Caco-2 (cell line): ENCODE measurements around the gene PAK4. TPM values are rescaled to one million over a fixed set of nuclear protein-coding genes. Genes with fewer than 3 reads are reported as not detected.
A peak's percentile ranks its signal among the peaks of the same experiment; 100 is the strongest.

Experiments used
- BruUV-seq: library from RNA; stranded (reverse); fragments of 400-500 nt; replicated peaks from 2 replicates; lab custom pipeline; 2021; lab: Mats Ljungman, UMichigan
- CTCF ChIA-PET: fragments of 300-600 bp; sonication (Branson Sonifier 250); formaldehyde crosslinking; loops from one replicate; lab custom pipeline; 2022; ENCODE audit warnings: antibody characterized with exemption; lab: Charles Lee
- POLR2A ChIA-PET: fragments of 300-600 bp; sonication (Branson Sonifier 250); formaldehyde crosslinking; loops from one replicate; lab custom pipeline; 2022; ENCODE audit warnings: antibody characterized with exemption; lab: Charles Lee
- DNase-seq, 2 experiments: peaks; one replicate each; pipeline versions ENCODE4 v3.0.0 to v3.0.0-alpha.2; 2020 to 2022
- H3K27me3 ChIP-seq: replicated peaks from 2 replicates; pipeline ENCODE4 v1.6.0; 2011; ENCODE audit warnings: low read length; ENCODE audit not compliant: control insufficient read depth, insufficient read depth
- H3K36me3 ChIP-seq: 2 replicates; pipeline ENCODE4 v1.5.1; 2011; ENCODE audit warnings: low read length; ENCODE audit not compliant: control insufficient read depth, insufficient read depth
- H3K4me1 ChIP-seq: fragments of 250-450 bp; sonication (Bioruptor Pico); 2 replicates; pipeline ENCODE4 v1.5.1; 2020; ENCODE audit warnings: mild to moderate bottlenecking
- H3K4me3 ChIP-seq: 2 replicates; pipeline ENCODE4 v1.5.1; 2011; ENCODE audit warnings: low read depth, mild to moderate bottlenecking, control low read depth, low read length
- H3K9me3 ChIP-seq: fragments of 250-450 bp; sonication (Bioruptor Pico); 2 replicates; pipeline ENCODE4 v1.5.1; 2020; ENCODE audit warnings: mild to moderate bottlenecking, moderate library complexity
- H3K27ac Mint-ChIP-seq: one replicate; pipeline ENCODE4 v1.8.0; 2022; ENCODE audit warnings: mixed read lengths; ENCODE audit not compliant: unreplicated experiment
- H3K27me3 Mint-ChIP-seq: one replicate; pipeline ENCODE4 v1.8.0; 2022; ENCODE audit warnings: mixed read lengths; ENCODE audit not compliant: insufficient read depth, unreplicated experiment
- H3K36me3 Mint-ChIP-seq: one replicate; pipeline ENCODE4 v1.8.0; 2022; ENCODE audit warnings: mild to moderate bottlenecking, mixed read lengths; ENCODE audit not compliant: insufficient read depth, unreplicated experiment
- H3K4me1 Mint-ChIP-seq: one replicate; pipeline ENCODE4 v1.8.0; 2022; ENCODE audit warnings: low read depth, mixed read lengths; ENCODE audit not compliant: unreplicated experiment
- H3K4me3 Mint-ChIP-seq: one replicate; pipeline ENCODE4 v1.8.0; 2022; ENCODE audit warnings: mild to moderate bottlenecking, moderate library complexity, mixed read lengths; ENCODE audit not compliant: unreplicated experiment
- H3K9me3 Mint-ChIP-seq: one replicate; pipeline ENCODE4 v1.8.0; 2022; ENCODE audit warnings: mixed read lengths; ENCODE audit not compliant: unreplicated experiment
- intact Hi-C: fragments of 100-400 bp; cut with micrococcal nuclease; formaldehyde crosslinking; loops from one replicate; pipeline ENCODE4 v1.10.0; 2022; ENCODE audit not compliant: unreplicated experiment
- total RNA-seq: library from RNA; stranded (reverse); gene quantifications from 2 replicates; pipeline ENCODE4 v1.2.3, GENCODE V29; 2022
- TF ChIP-seq, protein P1 (sequence below), 2 experiments: fragments of 200-600 bp in 1 of 2; IDR thresholded peaks; 1 replicate in 1 of 2; 2 replicates in 1 of 2; pipeline versions ENCODE4 v1.5.1 to v1.8.0; 2011 to 2022; ENCODE audit warnings: antibody characterized with exemption in 1 of 2, control low read depth in 1 of 2, inconsistent platforms in 1 of 2, low read depth in 1 of 2, low read length in 1 of 2, mild to moderate bottlenecking in 1 of 2, moderate library complexity in 1 of 2; ENCODE audit not compliant: insufficient read depth in 1 of 2, severe bottlenecking in 1 of 2, unreplicated experiment in 1 of 2

The PAK4 gene
- total RNA-seq, 1 experiment from 2014 or later, result 112 TPM

- H3K4me1 Mint-ChIP-seq, result peaks cover 14% of the 10 kb centered on the region
- ChIA-PET POLR2A (no interaction called here), CTCF (interaction anchor here (0.7 kb wide), 1 partner anchor 223 kb away, joined by 5 read pairs; the partner anchor contains the start of gene SAMD4B)
- H3K9me3 ChIP-seq, result no peaks in the 10 kb centered on the region
- no peak overlapping the region for H3K4me3 ChIP-seq
- H3K27me3 ChIP-seq, result no peaks in the 10 kb centered on the region
- H3K4me1 ChIP-seq, result peaks cover 6% of the 10 kb centered on the region; the same call in 1 of the 2 replicates
- BruUV-seq, result no TSS peak
- TF ChIP-seq, protein P1, sequence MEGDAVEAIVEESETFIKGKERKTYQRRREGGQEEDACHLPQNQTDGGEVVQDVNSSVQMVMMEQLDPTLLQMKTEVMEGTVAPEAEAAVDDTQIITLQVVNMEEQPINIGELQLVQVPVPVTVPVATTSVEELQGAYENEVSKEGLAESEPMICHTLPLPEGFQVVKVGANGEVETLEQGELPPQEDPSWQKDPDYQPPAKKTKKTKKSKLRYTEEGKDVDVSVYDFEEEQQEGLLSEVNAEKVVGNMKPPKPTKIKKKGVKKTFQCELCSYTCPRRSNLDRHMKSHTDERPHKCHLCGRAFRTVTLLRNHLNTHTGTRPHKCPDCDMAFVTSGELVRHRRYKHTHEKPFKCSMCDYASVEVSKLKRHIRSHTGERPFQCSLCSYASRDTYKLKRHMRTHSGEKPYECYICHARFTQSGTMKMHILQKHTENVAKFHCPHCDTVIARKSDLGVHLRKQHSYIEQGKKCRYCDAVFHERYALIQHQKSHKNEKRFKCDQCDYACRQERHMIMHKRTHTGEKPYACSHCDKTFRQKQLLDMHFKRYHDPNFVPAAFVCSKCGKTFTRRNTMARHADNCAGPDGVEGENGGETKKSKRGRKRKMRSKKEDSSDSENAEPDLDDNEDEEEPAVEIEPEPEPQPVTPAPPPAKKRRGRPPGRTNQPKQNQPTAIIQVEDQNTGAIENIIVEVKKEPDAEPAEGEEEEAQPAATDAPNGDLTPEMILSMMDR (IDR thresholded peaks at IDR 0.05; ENCODE audit: insufficient read depth in 1 of 2, low read depth in 1 of 2, low read length in 1 of 2, severe bottlenecking in 1 of 2, unreplicated experiment in 1 of 2), result no peak
- H3K36me3 Mint-ChIP-seq, result peaks cover 12% of the 10 kb centered on the region
- H3K36me3 ChIP-seq, result no peaks in the 10 kb centered on the region
- no peaks in the 10 kb centered on the region for H3K27me3 Mint-ChIP-seq
- no peak overlapping the region for H3K27ac Mint-ChIP-seq
- H3K4me3 Mint-ChIP-seq, result no peak overlapping the region
- DNase-seq, result no peak
- intact Hi-C loops, result no loop called here
- no peaks in the 10 kb centered on the region for H3K9me3 Mint-ChIP-seq
Measured at GRCh38 chr19:39119830-39120229, 5.8 kb upstream of the PAK4 start.

- POLR2A ChIA-PET, result no interaction called here
- no TSS peak for BruUV-seq
Measured at GRCh38 chr19:39122934-39123731, 2.5 kb upstream of the PAK4 start.

DNA sequence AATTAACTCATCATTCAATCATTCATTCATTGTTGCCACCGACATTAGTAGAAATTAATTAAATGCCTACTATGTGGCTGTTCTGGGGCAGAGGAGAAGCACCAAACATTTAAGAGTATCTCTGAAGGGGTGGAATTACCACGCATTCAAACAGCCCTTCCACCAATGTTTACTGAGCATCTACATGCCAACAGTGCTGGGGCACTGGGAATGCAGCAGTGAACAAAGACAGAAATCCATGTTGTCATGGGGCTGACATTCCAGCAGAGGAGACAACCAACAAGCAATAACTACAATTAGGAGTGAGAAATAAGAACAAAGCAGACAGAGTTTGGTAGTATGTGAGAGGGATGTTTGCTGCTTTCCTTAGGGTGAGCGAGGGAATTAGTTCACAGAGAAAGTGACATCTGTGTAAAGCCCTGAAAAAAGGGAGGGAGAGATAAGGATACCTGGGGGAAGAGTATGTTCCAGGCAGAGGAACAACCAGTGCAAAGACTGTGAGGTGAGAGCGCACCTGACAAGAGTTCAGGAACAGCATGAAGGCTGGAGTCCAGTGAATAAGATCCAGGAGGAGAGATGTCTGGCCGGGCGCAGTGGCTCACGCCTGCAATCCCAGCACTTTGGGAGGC lies 1.3 kb upstream of the PAK4 start:
- intact Hi-C loops, result no loop called here
- Mint-ChIP-seq H3K27me3 (no peaks in the 10 kb centered on the region), H3K4me3 (peak overlapping the region; percentile 48), H3K4me1 (peaks cover 32% of the 10 kb centered on the region), H3K27ac (peak overlapping the region; percentile 74), H3K36me3 (peaks cover 30% of the 10 kb centered on the region), H3K9me3 (no peaks in the 10 kb centered on the region)
- Histone ChIP-seq H3K9me3 (no peaks in the 10 kb centered on the region), H3K27me3 (no peaks in the 10 kb centered on the region), H3K4me3 (no peak overlapping the region), H3K4me1 (peaks cover 35% of the 10 kb centered on the region), H3K36me3 (no peaks in the 10 kb centered on the region)
- POLR2A ChIA-PET, result no interaction called here
- DNase-seq, result peak in 1 of 2 experiments; percentile 45
- TF ChIP-seq, protein P1 (IDR thresholded peaks at IDR 0.05; ENCODE audit: insufficient read depth in 1 of 2, low read depth in 1 of 2, low read length in 1 of 2, severe bottlenecking in 1 of 2, unreplicated experiment in 1 of 2), result no peak
- CTCF ChIA-PET, result no interaction called here
- BruUV-seq, result no TSS peak

More at GRCh38 chr19:39122934-39123731, 2.5 kb upstream of the PAK4 start:
- TF ChIP-seq, protein P1 (IDR thresholded peaks at IDR 0.05; ENCODE audit: insufficient read depth in 1 of 2, low read depth in 1 of 2, low read length in 1 of 2, severe bottlenecking in 1 of 2, unreplicated experiment in 1 of 2), result no peak
- Mint-ChIP-seq H3K36me3 (peaks cover 30% of the 10 kb centered on the region), H3K4me3 (no peak overlapping the region), H3K27me3 (no peaks in the 10 kb centered on the region), H3K27ac (peak overlapping the region; percentile 74), H3K9me3 (no peaks in the 10 kb centered on the region), H3K4me1 (peaks cover 32% of the 10 kb centered on the region)
- Histone ChIP-seq H3K36me3 (no peaks in the 10 kb centered on the region), H3K4me1 (peaks cover 25% of the 10 kb centered on the region), H3K9me3 (no peaks in the 10 kb centered on the region), H3K27me3 (no peaks in the 10 kb centered on the region), H3K4me3 (no peak overlapping the region)
- CTCF ChIA-PET, result interaction anchor here (1.6 kb wide), 1 partner anchor 205 kb away, joined by 16 read pairs; no protein-coding TSS in a partner anchor
- intact Hi-C loops, result loop anchor here (1.0 kb wide), 4 partner anchors 64 to 288 kb away; no protein-coding TSS in a partner anchor
- DNase-seq, result no peak
